Lung (tissue), 12 donors: ENCODE measurements around the gene DUSP19. TPM values are rescaled to one million over a fixed set of nuclear protein-coding genes. Genes with fewer than 3 reads are reported as not detected.
A peak's percentile ranks its signal among the peaks of the same experiment; 100 is the strongest.

ENCODE experiments used
- ATAC-seq: fragments of 200-7000 bp; cut with Tn5 transposase; one replicate; pipeline ENCODE4 v1.9.1; 2020; ENCODE audit warnings: moderate number of reproducible peaks; ENCODE audit not compliant: insufficient read depth, low FRiP score
- DNase-seq, 3 donors: peaks; one replicate each; pipeline ENCODE4 v3.0.0-alpha.2; 2013 to 2017
- H3K27ac ChIP-seq, 2 donors: one replicate each; pipeline ENCODE4 v1.5.1; 2013; ENCODE audit warnings: mild to moderate bottlenecking in 2 of 2, moderate library complexity in 2 of 2, control low read depth in 1 of 2, inconsistent platforms in 1 of 2, low read depth in 1 of 2, low read length in 1 of 2
- H3K27me3 ChIP-seq, 3 donors: one replicate each; pipeline ENCODE4 v1.5.1; 2013; ENCODE audit warnings: low read length in 2 of 3; ENCODE audit not compliant: control insufficient read depth in 3 of 3, insufficient read depth in 3 of 3
- H3K36me3 ChIP-seq, 4 donors: one replicate each; pipeline ENCODE4 v1.5.1; 2013; ENCODE audit warnings: low read length in 4 of 4, mild to moderate bottlenecking in 1 of 4, moderate library complexity in 1 of 4; ENCODE audit not compliant: control insufficient read depth in 4 of 4, insufficient read depth in 4 of 4
- H3K4me1 ChIP-seq, 5 donors: one replicate each; pipeline ENCODE4 v1.5.1; 2013; ENCODE audit warnings: low read length in 5 of 5, mild to moderate bottlenecking in 2 of 5, moderate library complexity in 1 of 5; ENCODE audit not compliant: control insufficient read depth in 5 of 5, insufficient read depth in 5 of 5
- H3K4me3 ChIP-seq: one replicate; pipeline ENCODE4 v1.5.1; 2013; ENCODE audit warnings: mild to moderate bottlenecking, control low read depth, moderate library complexity
- H3K9ac ChIP-seq, 2 donors: one replicate each; pipeline ENCODE4 v1.5.1; 2013; ENCODE audit warnings: low read length in 2 of 2, control low read depth in 1 of 2; ENCODE audit not compliant: insufficient read depth in 1 of 2
- H3K9me3 ChIP-seq, 4 donors: one replicate each; pipeline ENCODE4 v1.5.1; 2013; ENCODE audit warnings: low read length in 3 of 4, mild to moderate bottlenecking in 1 of 4, moderate library complexity in 1 of 4; ENCODE audit not compliant: control insufficient read depth in 4 of 4, insufficient read depth in 3 of 4
- CTCF ChIP-seq: IDR thresholded peaks from 2 replicates; pipeline ENCODE4 v1.5.1; 2012; ENCODE audit warnings: mild to moderate bottlenecking; ENCODE audit errors: control extremely low read depth, extremely low read depth
- WGBS, 2 donors: extraction: QIAGEN DNeasy Blood & Tissue Kit; methylation state at CpG; one replicate each; pipeline ENCODE4 v1.1.7; 2013; 5-methylcytosine and 5-hydroxymethylcytosine counted together
- polyA plus RNA-seq, 2 donors: library from polyadenylated mRNA; stranded (reverse); fragments of 200-250 nt; gene quantifications; one replicate each; pipeline ENCODE4 v1.2.1, GENCODE V29; 2013
- total RNA-seq, 2 donors: library from RNA; depleted of rRNA in 1 of 2; stranded (reverse); fragments of >200 nt in 1 of 2; gene quantifications; one replicate each; pipeline ENCODE4 v1.2.1, GENCODE V29; 2014 to 2021
- donor health status: control.
- donor health status: control.
- donor health status: Bipolar disorder and iron deficiency.
- donor health status: healthy.
- donor health status: DM: yes; HTN: yes; CAD: no.

Gene DUSP19
- total and polyA plus RNA-seq, 4 donors: 0.70 to 8.8 (median 2.9) TPM

GRCh38 chr2:183033951-183034350 lies 44.6 kb upstream of the DUSP19 start:
- no peak for DNase-seq
- Histone ChIP-seq H3K4me3 (no peak overlapping the region), H3K27ac (no peak overlapping the region), H3K36me3 (no peaks in the 10 kb centered on the region), H3K27me3 (no peaks in the 10 kb centered on the region), H3K4me1 (peaks cover 4 to 31% (median 17%) of the 10 kb centered on the region in 5 donors), H3K9ac (no peak overlapping the region), H3K9me3 (no peaks in the 10 kb centered on the region)
- ATAC-seq: no peak
- WGBS, 2 donors: 77 to 79% methylated on average over 1 of the region's 1 CpG
- no peak for TF ChIP-seq CTCF

- 94 to 95% methylated on average over 1 of the region's 1 CpG for WGBS, 2 donors
- no peak overlapping the region for H3K9ac ChIP-seq
- H3K9me3 ChIP-seq: no peaks in the 10 kb centered on the region
- H3K27me3 ChIP-seq: no peaks in the 10 kb centered on the region
- DNase-seq: no peak
- no peak for ATAC-seq
- no peak for TF ChIP-seq CTCF
- no peak overlapping the region for H3K4me3 ChIP-seq
- H3K27ac ChIP-seq: no peak overlapping the region
- no peaks in the 10 kb centered on the region for H3K36me3 ChIP-seq
- peaks cover 2 to 33% (median 17%) of the 10 kb centered on the region in 5 donors for H3K4me1 ChIP-seq
These were observed 43.7 kb upstream of the DUSP19 start for GRCh38 chr2:183034806-183035205.

DNA sequence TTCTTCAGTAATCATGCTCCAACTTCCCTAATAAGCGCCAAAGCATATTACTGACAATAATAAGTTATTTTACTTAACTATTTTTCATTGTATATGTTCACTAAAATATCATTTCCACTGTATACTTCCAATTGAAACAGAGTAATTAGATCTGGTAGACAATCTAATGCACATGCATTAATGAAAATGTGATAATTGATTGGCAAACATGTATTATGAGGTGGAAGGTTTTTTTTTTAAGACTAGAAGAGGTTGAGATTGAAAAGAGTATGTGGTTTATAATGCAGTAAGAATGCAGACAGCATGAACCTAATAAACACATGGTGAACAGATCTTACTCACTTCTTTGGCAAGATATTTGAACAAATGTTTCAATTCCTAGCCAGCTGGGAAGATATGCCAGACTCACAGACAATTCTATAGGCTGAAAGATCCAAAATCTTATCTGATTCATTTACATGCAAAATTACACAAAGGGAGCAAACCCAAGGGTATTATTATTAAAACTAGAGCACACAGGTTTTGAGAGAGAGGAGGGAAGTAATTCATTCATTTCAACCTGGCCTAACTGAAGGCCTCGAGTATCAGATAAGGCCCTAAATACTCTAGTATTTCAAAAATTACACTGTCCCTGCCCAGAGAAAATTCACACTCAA lies 43.1 kb upstream of the DUSP19 start:
- Histone ChIP-seq H3K4me3 (no peak overlapping the region), H3K9ac (no peak overlapping the region), H3K36me3 (no peaks in the 10 kb centered on the region), H3K4me1 (peaks cover 2 to 33% (median 17%) of the 10 kb centered on the region in 5 donors), H3K27ac (no peak overlapping the region), H3K9me3 (no peaks in the 10 kb centered on the region), H3K27me3 (peaks cover 0 to 2% (median 0%) of the 10 kb centered on the region in 3 donors)
- TF ChIP-seq CTCF: no peak
- WGBS, 2 donors: 48 to 51% methylated on average over 2 of the region's 2 CpGs
- ATAC-seq (no peak), DNase-seq (peak in 2 of 3 donors; percentile 52 to 61)
